Heart left ventricle (tissue), 13 donors: ENCODE results near the gene ASPM.
"Not testable (repeated sequence)": the region's sequence is repeated elsewhere in the genome, so short reads cannot be mapped to it uniquely, and the experiment has no call there.

Source experiments
- POLR2A ChIP-seq, 2 donors: fragments of 450-650 bp; IDR thresholded peaks; one replicate each; pipeline ENCODE4 v1.6.1; 2017; ENCODE audit warnings: antibody characterized with exemption in 2 of 2, mild to moderate bottlenecking in 2 of 2, moderate library complexity in 2 of 2
- TF ChIP-seq, protein P1 (sequence below), 12 donors: fragments of 200-600 bp; sonication (generic) in 4 of 12; IDR thresholded peaks; one replicate each; pipeline versions ENCODE4 v1.5.0 to v1.8.0; 2018 to 2022; ENCODE audit warnings: antibody characterized with exemption in 12 of 12, mild to moderate bottlenecking in 5 of 12
- donor health status: ischemic (EF 13 %, LVEDD 7.1; RV severe dilation, severe dysfunction).
- donor health status: DM: no; HTN: yes; CAD: no.
- donor health status: DM: no; HTN: no; CAD: no.
- donor health status: ischemic (EF 25% LVEDD 6.9; RV normal size, moderate dysfunction).
- donor health status: ischemic (EF 25% LVEDD 5.7; RV mildly dilated, moderate dysfunction).
- donor health status: ischemic (EF 35%, LVEDD 5.7; RV mildly dilated, moderate dysfunction).
- donor health status: nonischemic (EF 11% LVEDD 7.7; RV severe dilation, severe dysfunction).
- donor health status: DM: yes; HTN: yes; CAD: no.
- donor health status: PGD.
- donor health status: ischemic (EF 29% LVEDD 5.4; RV normal size, mild dysfunction).
- donor health status: nonischemic (EF 23%, LVEDD 6.1; RV moderate dilation, normal function).

DNA sequence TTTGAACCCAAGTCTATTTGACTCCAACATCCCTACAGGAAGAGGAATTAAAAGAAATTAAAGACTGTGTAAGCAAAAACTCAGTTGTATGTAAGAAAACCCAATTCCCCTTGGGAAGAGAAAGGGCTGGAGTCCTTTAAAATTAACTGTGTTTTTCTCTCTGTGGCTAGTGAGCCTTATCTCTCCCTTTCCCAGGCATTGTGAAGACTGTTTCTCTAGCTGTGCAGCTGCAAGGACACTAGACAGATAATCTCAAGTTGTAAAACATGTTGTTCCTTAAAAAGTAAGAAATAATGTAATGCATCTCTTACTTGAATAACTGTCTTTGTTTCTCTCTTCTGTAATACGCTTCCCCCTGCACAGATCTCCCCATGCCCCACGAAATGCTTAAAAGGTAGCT, 49.5 kb downstream of the ASPM start:
- TF ChIP-seq, protein P1, sequence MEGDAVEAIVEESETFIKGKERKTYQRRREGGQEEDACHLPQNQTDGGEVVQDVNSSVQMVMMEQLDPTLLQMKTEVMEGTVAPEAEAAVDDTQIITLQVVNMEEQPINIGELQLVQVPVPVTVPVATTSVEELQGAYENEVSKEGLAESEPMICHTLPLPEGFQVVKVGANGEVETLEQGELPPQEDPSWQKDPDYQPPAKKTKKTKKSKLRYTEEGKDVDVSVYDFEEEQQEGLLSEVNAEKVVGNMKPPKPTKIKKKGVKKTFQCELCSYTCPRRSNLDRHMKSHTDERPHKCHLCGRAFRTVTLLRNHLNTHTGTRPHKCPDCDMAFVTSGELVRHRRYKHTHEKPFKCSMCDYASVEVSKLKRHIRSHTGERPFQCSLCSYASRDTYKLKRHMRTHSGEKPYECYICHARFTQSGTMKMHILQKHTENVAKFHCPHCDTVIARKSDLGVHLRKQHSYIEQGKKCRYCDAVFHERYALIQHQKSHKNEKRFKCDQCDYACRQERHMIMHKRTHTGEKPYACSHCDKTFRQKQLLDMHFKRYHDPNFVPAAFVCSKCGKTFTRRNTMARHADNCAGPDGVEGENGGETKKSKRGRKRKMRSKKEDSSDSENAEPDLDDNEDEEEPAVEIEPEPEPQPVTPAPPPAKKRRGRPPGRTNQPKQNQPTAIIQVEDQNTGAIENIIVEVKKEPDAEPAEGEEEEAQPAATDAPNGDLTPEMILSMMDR (IDR thresholded peaks at IDR 0.05) = not testable (repeated sequence)
- TF ChIP-seq POLR2A (IDR thresholded peaks at IDR 0.05) = not testable (repeated sequence)
